Measurements from ENCODE around the gene GPR89B.
"Not testable (repeated sequence)": the region's sequence is repeated elsewhere in the genome, so short reads cannot be mapped to it uniquely, and the experiment has no call there.

Gene GPR89B

DNA sequence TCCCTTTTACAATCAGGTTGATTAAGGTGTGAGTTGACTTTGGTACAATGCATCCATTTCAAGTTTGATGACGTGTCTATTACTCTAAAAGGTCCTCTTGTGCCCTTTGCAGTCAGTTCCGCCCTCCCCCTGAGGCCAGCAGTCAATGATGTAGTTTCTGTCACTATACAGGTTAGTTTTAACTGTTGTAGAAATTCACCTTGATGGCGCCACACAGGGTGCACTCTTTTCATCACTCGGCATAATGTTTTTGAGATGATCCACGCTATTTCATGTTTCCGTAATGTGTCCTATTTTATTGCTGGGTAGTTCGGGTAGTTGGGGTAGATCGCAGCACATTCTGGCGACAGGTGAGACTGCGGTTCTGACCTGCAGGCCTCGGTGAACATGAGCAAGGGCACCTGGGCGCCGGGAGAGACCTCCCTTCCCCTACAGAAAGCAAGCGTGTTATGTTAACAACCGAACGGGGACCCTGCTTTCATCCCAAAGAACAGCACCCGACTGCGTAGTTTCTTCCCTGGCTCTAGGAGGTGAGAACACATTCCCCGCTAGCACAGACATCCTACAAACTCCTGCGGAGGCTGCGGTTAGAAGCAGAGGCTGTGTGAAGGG is 109.7 kb downstream of the GPR89B start:
- DNase-seq = not testable (repeated sequence)

DNA sequence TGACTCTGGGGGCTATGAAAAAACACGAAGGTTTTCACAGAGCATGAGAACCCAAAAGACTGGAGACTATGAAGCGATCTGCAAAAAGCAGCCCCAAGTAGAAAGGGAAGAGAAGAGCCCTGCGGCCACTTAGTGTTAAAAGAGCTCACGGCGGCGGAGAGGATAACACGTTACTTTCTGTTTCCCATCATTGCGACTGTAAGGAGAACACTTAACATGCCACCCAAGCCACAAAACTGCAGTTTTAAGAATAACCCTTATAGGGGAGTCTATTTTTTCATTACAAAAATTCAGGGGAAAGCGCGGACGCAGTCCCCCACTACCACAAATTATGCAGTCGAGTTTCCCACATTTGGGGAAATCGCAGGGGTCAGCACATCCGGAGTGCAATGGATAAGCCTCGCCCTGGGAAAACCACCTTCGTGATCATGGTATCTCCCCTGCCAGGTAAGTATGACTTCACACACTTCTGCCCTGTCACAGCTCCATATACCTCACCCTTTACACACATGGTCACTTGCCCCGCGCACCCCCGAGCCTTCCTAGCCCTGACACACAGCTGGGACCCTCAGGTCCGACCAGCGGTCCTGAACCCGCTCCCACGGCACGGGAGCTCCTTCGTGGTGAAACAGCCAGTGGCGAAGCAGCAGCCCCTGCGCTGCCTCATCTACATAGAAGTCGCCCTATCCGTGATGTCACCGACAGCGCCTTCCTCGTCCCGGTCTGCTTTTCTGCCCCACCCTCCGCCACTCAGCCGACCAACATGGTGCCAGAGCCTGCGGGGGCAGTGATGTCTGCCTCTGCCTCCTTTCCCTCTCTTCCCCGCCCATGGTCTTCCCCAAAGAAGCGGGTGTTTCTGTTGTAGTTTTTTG is 110.5 kb downstream of the GPR89B start:
- peak; percentile 83 to 96 for DNase-seq

Data from NCI-H2081 (cell line).